Gastrocnemius medialis (tissue), 4 donors: ENCODE measurements around the gene DMRT1. TPM values are rescaled to one million over a fixed set of nuclear protein-coding genes. Genes with fewer than 3 reads are reported as not detected.
"Not testable (repeated sequence)": the region's sequence is repeated elsewhere in the genome, so short reads cannot be mapped to it uniquely, and the experiment has no call there.

ENCODE experiments used
- ATAC-seq, 2 donors: fragments of 150-250 bp; one replicate each; pipeline ENCODE4 v1.9.1; 2016
- DNase-seq, 2 donors: peaks; one replicate each; pipeline ENCODE4 v3.0.0-alpha.2; 2019
- H3K27ac ChIP-seq, 4 donors: fragments of 200-600 bp; sonication (generic); 1 replicate in 1 of 4; 2 replicates in 3 of 4; pipeline ENCODE4 v1.5.1; 2016 to 2018; ENCODE audit warnings: mild to moderate bottlenecking in 2 of 4, moderate library complexity in 1 of 4
- H3K27me3 ChIP-seq, 3 donors: fragments of 200-600 bp; sonication (generic) in 2 of 3; 1 replicate in 1 of 3; 2 replicates in 2 of 3; pipeline versions ENCODE4 v1.5.1 to v1.6.0; 2016 to 2019; ENCODE audit warnings: mild to moderate bottlenecking in 1 of 3, moderate library complexity in 1 of 3
- H3K36me3 ChIP-seq, 2 donors: fragments of 200-600 bp; sonication (generic) in 1 of 2; one replicate each; pipeline ENCODE4 v1.5.1; 2017 to 2018
- H3K4me1 ChIP-seq, 2 donors: fragments of 200-600 bp; sonication (generic) in 1 of 2; one replicate each; pipeline ENCODE4 v1.5.1; 2016 to 2017; ENCODE audit warnings: mild to moderate bottlenecking in 2 of 2
- H3K4me3 ChIP-seq, 4 donors: fragments of 200-600 bp; sonication (generic) in 3 of 4; 1 replicate in 1 of 4; 2 replicates in 3 of 4; pipeline ENCODE4 v1.5.1; 2016 to 2019; ENCODE audit warnings: mild to moderate bottlenecking in 2 of 4
- H3K9me3 ChIP-seq, 3 donors: fragments of 200-600 bp; sonication (generic) in 2 of 3; 1 replicate in 1 of 3; 2 replicates in 2 of 3; pipeline ENCODE4 v1.5.1; 2016 to 2019
- CTCF ChIP-seq, 5 experiments: fragments of 450-650 bp in 3 of 5; fragments of 200-600 bp in 2 of 5; sonication (generic) in 2 of 5; IDR thresholded peaks in 4 of 5; conservative IDR thresholded peaks in 1 of 5; 1 replicate in 4 of 5; 2 replicates in 1 of 5; pipeline ENCODE4 v1.5.1; 2016 to 2019; ENCODE audit warnings: antibody characterized with exemption in 5 of 5, mild to moderate bottlenecking in 3 of 5, moderate library complexity in 3 of 5
- POLR2A ChIP-seq, 2 donors: fragments of 450-650 bp; IDR thresholded peaks; one replicate each; pipeline ENCODE4 v1.6.1; 2017; ENCODE audit warnings: antibody characterized with exemption in 2 of 2, mild to moderate bottlenecking in 2 of 2, moderate library complexity in 2 of 2
- in situ Hi-C, 4 donors: fragments of 200-750 bp; cut with MboI; loops; one replicate each; pipeline versions ENCODE4 v1.15.0 to v1.8.0; 2017; ENCODE audit warnings: low sequenced_read_pairs in 4 of 4
- intact Hi-C: fragments of 100-400 bp; cut with DNase I; formaldehyde crosslinking; loops from one replicate; pipeline ENCODE4 v1.15.1; 2023; ENCODE audit warnings: low total_unique reads
- total RNA-seq, 4 donors: library from RNA; depleted of rRNA; stranded (reverse); fragments of >200 nt; gene quantifications; one replicate each; pipeline versions ENCODE4 v1.1.0 to v1.2.3, GENCODE V29; 2016

Gene DMRT1
- total RNA-seq, 4 donors from 2014 or later = 0.91 TPM; not detected in 3

- H3K36me3 ChIP-seq = no peaks in the 10 kb centered on the region
- in situ Hi-C loops = no loop called here
- no peaks in the 10 kb centered on the region for H3K9me3 ChIP-seq
- H3K4me1 ChIP-seq = no peaks in the 10 kb centered on the region
- intact Hi-C loops = no loop called here
- no peak overlapping the region for H3K4me3 ChIP-seq
- TF ChIP-seq CTCF (IDR thresholded peaks at IDR 0.05 in 4 of 5, conservative IDR thresholded peaks at IDR 0.05 in 1 of 5) (no peak), POLR2A (IDR thresholded peaks at IDR 0.05) (no peak)
- ATAC-seq = no peak
- H3K27me3 ChIP-seq = peaks cover 38 to 44% (median 43%) of the 10 kb centered on the region in 3 donors
- H3K27ac ChIP-seq = no peak overlapping the region
- DNase-seq = no peak
Measured at GRCh38 chr9:847505-847904, 6.0 kb downstream of the DMRT1 start.

- DNase-seq = no peak
- in situ Hi-C loops = no loop called here
- TF ChIP-seq POLR2A (IDR thresholded peaks at IDR 0.05) (no peak), CTCF (IDR thresholded peaks at IDR 0.05 in 4 of 5, conservative IDR thresholded peaks at IDR 0.05 in 1 of 5) (no peak)
Measured at GRCh38 chr9:849431-849830, 7.9 kb downstream of the DMRT1 start.

GRCh38 chr9:852539-852938 lies 11.0 kb downstream of the DMRT1 start:
- H3K36me3 ChIP-seq = no peaks in the 10 kb centered on the region
- H3K27me3 ChIP-seq = peaks cover 0 to 3% (median 0%) of the 10 kb centered on the region in 3 donors
- TF ChIP-seq POLR2A (IDR thresholded peaks at IDR 0.05) = no peak
- no peak for TF ChIP-seq CTCF (IDR thresholded peaks at IDR 0.05 in 4 of 5, conservative IDR thresholded peaks at IDR 0.05 in 1 of 5)
- ATAC-seq (no peak), DNase-seq (no peak)
- intact Hi-C loops (no loop called here), in situ Hi-C loops (no loop called here)
- H3K4me1 ChIP-seq = no peaks in the 10 kb centered on the region
- H3K4me3 ChIP-seq = no peak overlapping the region
- H3K9me3 ChIP-seq = no peaks in the 10 kb centered on the region
- no peak overlapping the region for H3K27ac ChIP-seq

More at GRCh38 chr9:849431-849830, 7.9 kb downstream of the DMRT1 start:
- intact Hi-C loops = no loop called here
- Histone ChIP-seq H3K27ac (no peak overlapping the region), H3K9me3 (no peaks in the 10 kb centered on the region), H3K4me3 (no peak overlapping the region), H3K27me3 (peaks cover 19 to 26% (median 24%) of the 10 kb centered on the region in 3 donors), H3K4me1 (no peaks in the 10 kb centered on the region), H3K36me3 (no peaks in the 10 kb centered on the region)
- no peak for ATAC-seq

GRCh38 chr9:859251-859650 lies 17.8 kb downstream of the DMRT1 start:
- Histone ChIP-seq H3K36me3 (no peaks in the 10 kb centered on the region), H3K4me3 (no peak overlapping the region), H3K27me3 (peaks cover 0 to 2% (median 0%) of the 10 kb centered on the region in 3 donors), H3K27ac (no peak overlapping the region), H3K9me3 (no peaks in the 10 kb centered on the region), H3K4me1 (no peaks in the 10 kb centered on the region)
- intact Hi-C loops = no loop called here
- ATAC-seq (no peak), DNase-seq (no peak)
- in situ Hi-C loops = no loop called here
- TF ChIP-seq CTCF (IDR thresholded peaks at IDR 0.05 in 4 of 5, conservative IDR thresholded peaks at IDR 0.05 in 1 of 5) = no peak
- no peak for TF ChIP-seq POLR2A (IDR thresholded peaks at IDR 0.05)

GRCh38 chr9:860706-861105 lies 19.2 kb downstream of the DMRT1 start:
- no peaks in the 10 kb centered on the region for H3K9me3 ChIP-seq
- H3K27ac ChIP-seq = no peak overlapping the region
- in situ Hi-C loops = no loop called here
- ATAC-seq = no peak
- intact Hi-C loops = no loop called here
- H3K4me3 ChIP-seq = no peak overlapping the region
- no peak for TF ChIP-seq CTCF (IDR thresholded peaks at IDR 0.05 in 4 of 5, conservative IDR thresholded peaks at IDR 0.05 in 1 of 5)
- TF ChIP-seq POLR2A (IDR thresholded peaks at IDR 0.05) = no peak
- no peak for DNase-seq
- no peaks in the 10 kb centered on the region for H3K36me3 ChIP-seq
- peaks cover 0 to 2% (median 0%) of the 10 kb centered on the region in 3 donors for H3K27me3 ChIP-seq
- no peaks in the 10 kb centered on the region for H3K4me1 ChIP-seq

- ATAC-seq, H3K27ac ChIP-seq, H3K9me3 ChIP-seq, H3K27me3 ChIP-seq, intact Hi-C loops, H3K4me1 ChIP-seq, H3K4me3 ChIP-seq, DNase-seq, H3K36me3 ChIP-seq, in situ Hi-C loops: not testable (repeated sequence)
Measured at GRCh38 chr9:861525-861924, 20.0 kb downstream of the DMRT1 start.
